Measurements from ENCODE around the gene GPC5.

GRCh38 chr13:91909617-91910016, 511.2 kb downstream of the GPC5 start:
- TF ChIP-seq, protein P1, sequence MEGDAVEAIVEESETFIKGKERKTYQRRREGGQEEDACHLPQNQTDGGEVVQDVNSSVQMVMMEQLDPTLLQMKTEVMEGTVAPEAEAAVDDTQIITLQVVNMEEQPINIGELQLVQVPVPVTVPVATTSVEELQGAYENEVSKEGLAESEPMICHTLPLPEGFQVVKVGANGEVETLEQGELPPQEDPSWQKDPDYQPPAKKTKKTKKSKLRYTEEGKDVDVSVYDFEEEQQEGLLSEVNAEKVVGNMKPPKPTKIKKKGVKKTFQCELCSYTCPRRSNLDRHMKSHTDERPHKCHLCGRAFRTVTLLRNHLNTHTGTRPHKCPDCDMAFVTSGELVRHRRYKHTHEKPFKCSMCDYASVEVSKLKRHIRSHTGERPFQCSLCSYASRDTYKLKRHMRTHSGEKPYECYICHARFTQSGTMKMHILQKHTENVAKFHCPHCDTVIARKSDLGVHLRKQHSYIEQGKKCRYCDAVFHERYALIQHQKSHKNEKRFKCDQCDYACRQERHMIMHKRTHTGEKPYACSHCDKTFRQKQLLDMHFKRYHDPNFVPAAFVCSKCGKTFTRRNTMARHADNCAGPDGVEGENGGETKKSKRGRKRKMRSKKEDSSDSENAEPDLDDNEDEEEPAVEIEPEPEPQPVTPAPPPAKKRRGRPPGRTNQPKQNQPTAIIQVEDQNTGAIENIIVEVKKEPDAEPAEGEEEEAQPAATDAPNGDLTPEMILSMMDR (IDR thresholded peaks at IDR 0.05) = no peak
- TF ChIP-seq POLR2A (IDR thresholded peaks at IDR 0.05) = no peak

Data from ovary (tissue), 3 donors.